Measurements from ENCODE around the gene WEE1. TPM values are rescaled to one million over a fixed set of nuclear protein-coding genes. Genes with fewer than 3 reads are reported as not detected.

WEE1 gene
- total and polyA plus RNA-seq, 10 of the 15 experiments (the other 5 are each of a cell fraction or from before 2014, with no cell fraction given) = 13.8 to 69.5 (median 45.4) TPM

DNA sequence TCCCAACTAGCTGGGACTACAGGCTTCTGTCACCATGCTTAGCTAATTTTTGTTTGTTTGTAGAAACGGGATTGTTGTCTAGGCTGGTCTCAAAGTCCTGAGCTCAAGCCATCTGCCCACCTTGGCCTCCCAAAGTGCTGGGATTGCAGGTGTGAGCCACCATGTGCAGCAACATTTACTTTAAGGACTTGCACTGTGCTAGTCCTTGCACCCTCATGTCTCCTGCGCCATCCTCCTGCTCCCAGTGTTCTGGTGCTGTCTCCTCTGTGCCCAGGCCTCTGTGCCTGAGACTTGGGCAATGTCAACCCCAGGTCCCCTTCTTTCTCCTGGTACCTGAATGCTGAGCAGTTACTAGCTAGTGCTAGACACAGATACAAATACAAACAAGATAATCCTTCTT lies 26.7 kb downstream of the WEE1 start:
- Histone ChIP-seq H3K9ac (ENCODE audit: control insufficient read depth, insufficient read depth, low read length) (no peak overlapping the region), H4K20me1 (ENCODE audit: control insufficient read depth, insufficient read depth) (no peaks in the 10 kb centered on the region), H3K9me3 (replicated peaks; ENCODE audit: control insufficient read depth, insufficient read depth, low read length) (no peaks in the 10 kb centered on the region), H3K36me3 (ENCODE audit: control insufficient read depth in 2 of 2, insufficient read depth in 2 of 2, low read length in 1 of 2) (no peaks in the 10 kb centered on the region), H2AFZ (ENCODE audit: control insufficient read depth, low read depth, low read length) (no peak overlapping the region), H3K79me2 (ENCODE audit: control insufficient read depth, insufficient read depth, low read length) (no peaks in the 10 kb centered on the region), H3K4me1 (ENCODE audit: control insufficient read depth, insufficient read depth, low read length) (peaks cover 51% of the 10 kb centered on the region), H3K27ac (ENCODE audit: control insufficient read depth, insufficient read depth) (peak overlapping the region; percentile 87), H3K4me2 (ENCODE audit: control insufficient read depth, insufficient read depth) (peak overlapping the region; percentile 70), H3K27me3 (replicated peaks in 1 of 2; ENCODE audit: control insufficient read depth in 2 of 2, insufficient read depth in 2 of 2, low read length in 1 of 2) (no peaks in the 10 kb centered on the region), H3K4me3 (0 out of 2 replicates have a peak overlapping the region, but pooled peaks have one; percentile 64)
- ChIA-PET POLR2A (interaction anchor here (1.2 to 2.4 kb wide), 7 partner anchors 10 to 148 kb away, joined by 4 to 19 read pairs (median 6); partner anchors contain the start of genes WEE1 and ZNF143), RAD21 (ENCODE audit: unreplicated experiment) (interaction anchor here (1.0 to 5.4 kb wide), 14 partner anchors 10 to 339 kb away, joined by 3 to 46 read pairs (median 6); partner anchors contain the start of genes SWAP70, WEE1 and ZNF143), SMC1A (ENCODE audit: uncharacterized antibody, unreplicated experiment) (interaction anchor here (1.0 to 5.7 kb wide), 19 partner anchors 10 to 148 kb away, joined by 3 to 64 read pairs (median 6); partner anchors contain the start of genes WEE1 and ZNF143), CTCF (interaction anchor here (0.6 to 6.4 kb wide), 10 partner anchors 12 to 433 kb away, joined by 3 to 45 read pairs (median 16); partner anchors contain the start of gene WEE1)
- ATAC-seq = no peak
- no peak for DNase-seq (ENCODE audit: low read depth, low spot score)
- in situ Hi-C loops (cut with MboI) (no loop called here), intact Hi-C loops (cut with micrococcal nuclease; ENCODE audit: unreplicated experiment) (no loop called here)
- 66% methylated on average over 2 of the region's 2 CpGs for WGBS (ENCODE audit: insufficient coverage, insufficient replicate concordance, low lambda C conversion rate, missing lambda C conversion rate)
- TF ChIP-seq ATF7 (IDR thresholded peaks at IDR 0.05; ENCODE audit: low read depth) (no peak), ESRRA (IDR thresholded peaks at IDR 0.05; ENCODE audit: low read length) (no peak)
- TF ChIP-seq, protein P1, sequence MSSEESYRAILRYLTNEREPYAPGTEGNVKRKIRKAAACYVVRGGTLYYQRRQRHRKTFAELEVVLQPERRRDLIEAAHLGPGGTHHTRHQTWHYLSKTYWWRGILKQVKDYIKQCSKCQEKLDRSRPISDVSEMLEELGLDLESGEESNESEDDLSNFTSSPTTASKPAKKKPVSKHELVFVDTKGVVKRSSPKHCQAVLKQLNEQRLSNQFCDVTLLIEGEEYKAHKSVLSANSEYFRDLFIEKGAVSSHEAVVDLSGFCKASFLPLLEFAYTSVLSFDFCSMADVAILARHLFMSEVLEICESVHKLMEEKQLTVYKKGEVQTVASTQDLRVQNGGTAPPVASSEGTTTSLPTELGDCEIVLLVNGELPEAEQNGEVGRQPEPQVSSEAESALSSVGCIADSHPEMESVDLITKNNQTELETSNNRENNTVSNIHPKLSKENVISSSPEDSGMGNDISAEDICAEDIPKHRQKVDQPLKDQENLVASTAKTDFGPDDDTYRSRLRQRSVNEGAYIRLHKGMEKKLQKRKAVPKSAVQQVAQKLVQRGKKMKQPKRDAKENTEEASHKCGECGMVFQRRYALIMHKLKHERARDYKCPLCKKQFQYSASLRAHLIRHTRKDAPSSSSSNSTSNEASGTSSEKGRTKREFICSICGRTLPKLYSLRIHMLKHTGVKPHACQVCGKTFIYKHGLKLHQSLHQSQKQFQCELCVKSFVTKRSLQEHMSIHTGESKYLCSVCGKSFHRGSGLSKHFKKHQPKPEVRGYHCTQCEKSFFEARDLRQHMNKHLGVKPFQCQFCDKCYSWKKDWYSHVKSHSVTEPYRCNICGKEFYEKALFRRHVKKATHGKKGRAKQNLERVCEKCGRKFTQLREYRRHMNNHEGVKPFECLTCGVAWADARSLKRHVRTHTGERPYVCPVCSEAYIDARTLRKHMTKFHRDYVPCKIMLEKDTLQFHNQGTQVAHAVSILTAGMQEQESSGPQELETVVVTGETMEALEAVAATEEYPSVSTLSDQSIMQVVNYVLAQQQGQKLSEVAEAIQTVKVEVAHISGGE (CRISPR knock-in tag; IDR thresholded peaks at IDR 0.05) = no peak
- FAIRE-seq = no peak
- no TSS peak for BruUV-seq (replicated peaks)

All from GM12878 (cell line).